Body of pancreas (tissue), 4 donors: ENCODE data around the gene SPOCK1. TPM values are rescaled to one million over a fixed set of nuclear protein-coding genes. Genes with fewer than 3 reads are reported as not detected.

Source experiments
- ATAC-seq: fragments of 150-250 bp; one replicate; pipeline ENCODE4 v1.9.1; 2016
- DNase-seq, 4 donors: peaks; one replicate each; pipeline ENCODE4 v3.0.0-alpha.2; 2019
- H3K27ac ChIP-seq, 4 donors: fragments of 200-600 bp; sonication (generic); 1 replicate in 3 of 4; 2 replicates in 1 of 4; pipeline versions ENCODE4 v1.5.1 to v1.6.1; 2016 to 2019; ENCODE audit warnings: mild to moderate bottlenecking in 1 of 4, mixed read lengths in 1 of 4, moderate library complexity in 1 of 4
- H3K27me3 ChIP-seq, 2 donors: fragments of 200-600 bp; sonication (generic); one replicate each; pipeline ENCODE4 v1.6.0; 2016; ENCODE audit warnings: mild to moderate bottlenecking in 1 of 2
- H3K36me3 ChIP-seq, 2 donors: fragments of 200-600 bp; sonication (generic); replicated peaks in 1 of 2; 2 replicates each; pipeline ENCODE4 v1.5.1; 2016; ENCODE audit warnings: low read depth in 2 of 2; ENCODE audit not compliant: insufficient read depth in 1 of 2
- H3K4me1 ChIP-seq: fragments of 200-600 bp; sonication (generic); one replicate; pipeline ENCODE4 v1.6.0; 2016
- H3K4me3 ChIP-seq, 2 donors: fragments of 200-600 bp; sonication (generic); 1 replicate in 1 of 2; 2 replicates in 1 of 2; pipeline ENCODE4 v1.5.1; 2016 to 2019
- H3K9me3 ChIP-seq, 3 donors: fragments of 200-600 bp; sonication (generic); 1 replicate in 2 of 3; 2 replicates in 1 of 3; pipeline ENCODE4 v1.5.1; 2016
- CTCF ChIP-seq, 7 experiments: fragments of 450-650 bp in 4 of 7; fragments of 200-600 bp in 3 of 7; sonication (generic) in 3 of 7; IDR thresholded peaks; one replicate each; pipeline ENCODE4 v1.5.1; 2016 to 2019; ENCODE audit warnings: antibody characterized with exemption in 7 of 7
- POLR2A ChIP-seq, 3 donors: fragments of 450-650 bp; IDR thresholded peaks; one replicate each; pipeline ENCODE4 v1.6.1; 2016; ENCODE audit warnings: antibody characterized with exemption in 3 of 3, mild to moderate bottlenecking in 2 of 3
- WGBS, 2 donors: methylation state at CpG; one replicate each; pipeline ENCODE4 v1.1.5; 2017; 5-methylcytosine and 5-hydroxymethylcytosine counted together
- intact Hi-C: fragments of 100-400 bp; cut with DNase I; formaldehyde crosslinking; loops from one replicate; pipeline ENCODE4 v1.15.1; 2023
- total RNA-seq, 2 donors: library from RNA; depleted of rRNA; stranded (reverse); fragments of >200 nt; gene quantifications; one replicate each; pipeline ENCODE4 v1.1.0, GENCODE V29; 2016

SPOCK1 gene
- total RNA-seq, 2 donors from 2014 or later = 22.4 to 30.6 TPM

DNA sequence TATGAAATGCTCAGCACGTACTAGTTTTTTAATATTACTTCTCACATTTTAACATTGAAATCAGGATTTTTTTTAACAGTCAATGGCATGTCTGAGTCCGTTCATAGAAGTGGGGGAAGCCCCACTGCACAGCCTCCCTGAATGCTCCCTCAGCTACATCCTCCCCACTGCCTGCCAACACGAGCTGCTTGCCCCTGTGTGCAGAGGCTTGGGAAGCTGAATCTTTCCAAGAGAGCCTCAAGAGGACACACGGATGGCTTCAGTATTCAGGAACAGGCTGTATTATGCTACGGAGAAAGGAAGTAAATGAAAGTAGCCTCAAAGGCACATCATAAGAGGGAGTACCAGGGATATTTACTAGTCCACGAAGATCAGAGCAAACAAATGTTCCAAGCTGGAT, 248.7 kb downstream of the SPOCK1 start:
- Histone ChIP-seq H3K36me3 (no peaks in the 10 kb centered on the region), H3K4me3 (no peak overlapping the region), H3K27ac (no peak overlapping the region), H3K4me1 (peaks cover 4% of the 10 kb centered on the region), H3K9me3 (no peaks in the 10 kb centered on the region), H3K27me3 (no peaks in the 10 kb centered on the region)
- TF ChIP-seq CTCF (IDR thresholded peaks at IDR 0.05) = no peak
- no peak for TF ChIP-seq POLR2A (IDR thresholded peaks at IDR 0.05)
- intact Hi-C loops = no loop called here
- WGBS, 2 donors = 75 to 85% methylated on average over 6 of the region's 6 CpGs
- no peak for ATAC-seq
- no peak for DNase-seq

GRCh38 chr5:137248527-137248926, 250.6 kb downstream of the SPOCK1 start:
- intact Hi-C loops = no loop called here
- H3K4me3 ChIP-seq = no peak overlapping the region
- no peaks in the 10 kb centered on the region for H3K9me3 ChIP-seq
- H3K27me3 ChIP-seq = no peaks in the 10 kb centered on the region
- H3K4me1 ChIP-seq = no peaks in the 10 kb centered on the region
- ATAC-seq (no peak), DNase-seq (no peak)
- H3K27ac ChIP-seq = no peak overlapping the region
- WGBS, 2 donors = 100% methylated on average over 3 of the region's 3 CpGs
- H3K36me3 ChIP-seq = no peaks in the 10 kb centered on the region
- TF ChIP-seq POLR2A (IDR thresholded peaks at IDR 0.05) (no peak), CTCF (IDR thresholded peaks at IDR 0.05) (no peak)

DNA sequence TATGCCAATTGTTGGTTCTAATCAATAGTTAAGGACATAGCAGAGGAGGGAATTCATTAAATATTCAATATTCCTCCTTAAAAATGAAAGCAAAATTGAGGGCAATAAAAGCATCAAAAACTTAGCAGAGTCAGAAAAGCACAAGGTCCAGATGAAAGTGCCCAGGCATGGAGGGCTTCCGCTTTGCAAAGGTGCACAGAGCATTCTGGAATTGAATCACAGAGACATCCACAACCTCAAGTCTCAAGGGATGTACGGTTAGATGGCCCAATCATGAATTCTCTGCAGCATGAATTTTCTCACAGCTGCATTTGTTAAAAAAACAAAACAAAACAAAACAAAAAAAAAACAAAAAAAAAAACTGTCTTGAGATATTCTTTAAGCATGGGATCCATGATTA, 253.7 kb downstream of the SPOCK1 start:
- H3K27ac ChIP-seq = no peak overlapping the region
- no peaks in the 10 kb centered on the region for H3K27me3 ChIP-seq
- 92 to 94% methylated on average over 2 of the region's 2 CpGs for WGBS, 2 donors
- H3K36me3 ChIP-seq = no peaks in the 10 kb centered on the region
- no peak for ATAC-seq
- no peaks in the 10 kb centered on the region for H3K4me1 ChIP-seq
- intact Hi-C loops = no loop called here
- no peaks in the 10 kb centered on the region for H3K9me3 ChIP-seq
- TF ChIP-seq CTCF (IDR thresholded peaks at IDR 0.05) (no peak), POLR2A (IDR thresholded peaks at IDR 0.05) (no peak)
- DNase-seq = no peak
- H3K4me3 ChIP-seq = no peak overlapping the region

DNA sequence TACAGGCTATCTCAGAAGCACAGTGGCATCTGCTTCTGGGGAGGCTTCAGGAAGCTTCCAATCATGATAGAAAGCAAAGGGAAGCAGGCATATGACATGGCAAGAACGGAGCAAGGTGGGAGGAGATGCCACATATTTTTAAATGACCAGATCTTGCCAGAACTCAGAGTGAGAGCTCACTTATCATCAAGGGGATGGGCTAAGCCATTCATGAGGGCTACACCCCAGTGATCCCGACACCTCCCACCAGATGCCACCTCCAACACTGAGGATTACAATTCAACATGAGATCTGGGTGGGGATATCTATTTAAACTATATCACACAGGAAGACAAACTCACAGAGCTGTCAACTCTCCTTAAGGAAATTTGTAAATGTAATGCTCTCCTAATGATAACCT, 258.8 kb downstream of the SPOCK1 start:
- H3K27me3 ChIP-seq = no peaks in the 10 kb centered on the region
- no peaks in the 10 kb centered on the region for H3K9me3 ChIP-seq
- no peak for TF ChIP-seq CTCF (IDR thresholded peaks at IDR 0.05)
- TF ChIP-seq POLR2A (IDR thresholded peaks at IDR 0.05) = no peak
- WGBS, 2 donors = 76 to 86% methylated on average over 2 of the region's 2 CpGs
- DNase-seq (no peak), ATAC-seq (no peak)
- H3K27ac ChIP-seq = no peak overlapping the region
- no peak overlapping the region for H3K4me3 ChIP-seq
- H3K36me3 ChIP-seq = no peaks in the 10 kb centered on the region
- H3K4me1 ChIP-seq = no peaks in the 10 kb centered on the region
- intact Hi-C loops = no loop called here

- DNase-seq (no peak), ATAC-seq (no peak)
- no peaks in the 10 kb centered on the region for H3K9me3 ChIP-seq
- intact Hi-C loops = no loop called here
- H3K4me1 ChIP-seq = no peaks in the 10 kb centered on the region
- H3K36me3 ChIP-seq = no peaks in the 10 kb centered on the region
- H3K4me3 ChIP-seq = no peak overlapping the region
- no peak overlapping the region for H3K27ac ChIP-seq
- H3K27me3 ChIP-seq = no peaks in the 10 kb centered on the region
- no peak for TF ChIP-seq POLR2A (IDR thresholded peaks at IDR 0.05)
- no peak for TF ChIP-seq CTCF (IDR thresholded peaks at IDR 0.05)
- WGBS, 2 donors = 92 to 93% methylated on average over 5 of the region's 5 CpGs
Measured at GRCh38 chr5:137236849-137237507, 262.1 kb downstream of the SPOCK1 start.
